ENCODE data around the gene ZSCAN10.

The ZSCAN10 gene

DNA sequence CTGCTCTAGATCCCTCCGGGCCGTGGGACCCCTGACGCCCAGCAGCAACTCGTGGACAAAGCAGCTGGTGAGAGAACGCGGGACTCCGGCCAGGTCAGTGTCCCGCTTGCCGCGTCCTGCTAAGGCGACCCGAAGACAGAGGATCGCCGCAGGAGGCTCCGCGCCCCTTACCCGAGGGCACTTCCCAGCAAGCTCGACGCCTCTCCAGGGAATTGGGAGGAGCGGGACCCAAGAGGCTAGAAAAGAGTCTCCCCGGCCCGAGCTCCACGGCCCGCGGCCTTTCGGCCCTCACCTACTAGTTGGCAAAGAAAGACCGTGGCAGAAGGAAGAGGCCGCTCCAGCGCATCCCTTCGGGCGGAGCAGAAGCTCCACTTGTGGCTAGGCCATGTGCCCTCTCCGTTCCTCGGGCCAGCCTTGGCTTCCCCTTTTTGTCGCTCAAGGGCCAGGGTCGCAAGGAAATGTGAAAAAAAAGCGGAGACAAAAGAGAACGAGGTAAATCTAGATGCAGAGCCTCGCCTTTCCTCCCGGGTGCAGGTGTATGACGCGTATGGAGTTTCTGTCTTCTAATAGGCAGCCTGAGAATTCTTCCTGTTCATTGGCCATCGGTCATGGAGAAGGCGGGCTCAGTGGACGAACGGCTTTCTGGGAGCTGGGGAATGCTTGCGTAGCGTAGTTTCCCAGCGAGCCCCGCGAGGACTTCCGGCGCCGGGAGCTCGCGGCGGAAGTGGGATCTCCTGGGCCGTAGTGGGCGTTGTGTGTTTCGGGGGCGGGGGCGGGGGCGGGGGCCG is 35.4 kb upstream of the ZSCAN10 start, which contains the start of gene ZNF213:
ZNF213 (plus strand) TSS at position 692 of the 788 bp plus-strand sequence. CDS start 2,252 bp downstream, outside the sequence.
- Histone ChIP-seq H3K27me3 (replicated peaks; ENCODE audit: control insufficient read depth, insufficient read depth, low read length, poor library complexity, severe bottlenecking) (no peaks in the 10 kb centered on the region), H3K4me3 (ENCODE audit: insufficient read depth, low read depth, low read length, poor library complexity, severe bottlenecking) (peak within 1 kb of the TSS; percentile 99), H3K4me1 (ENCODE audit: control insufficient read depth, insufficient read depth, low read length, poor library complexity, severe bottlenecking) (peaks cover 23% of the 10 kb centered on the region), H3K9me3 (ENCODE audit: control insufficient read depth, low read length) (no peaks in the 10 kb centered on the region), H3K27ac (ENCODE audit: insufficient read depth, low read length, poor library complexity, severe bottlenecking) (peak within 1 kb of the TSS; percentile 96), H3K36me3 (ENCODE audit: control insufficient read depth, insufficient read depth, low read length) (peaks cover 9% of the 10 kb centered on the region)
- DNase-seq: peak; percentile 90 to 93 (median 91)

DNA sequence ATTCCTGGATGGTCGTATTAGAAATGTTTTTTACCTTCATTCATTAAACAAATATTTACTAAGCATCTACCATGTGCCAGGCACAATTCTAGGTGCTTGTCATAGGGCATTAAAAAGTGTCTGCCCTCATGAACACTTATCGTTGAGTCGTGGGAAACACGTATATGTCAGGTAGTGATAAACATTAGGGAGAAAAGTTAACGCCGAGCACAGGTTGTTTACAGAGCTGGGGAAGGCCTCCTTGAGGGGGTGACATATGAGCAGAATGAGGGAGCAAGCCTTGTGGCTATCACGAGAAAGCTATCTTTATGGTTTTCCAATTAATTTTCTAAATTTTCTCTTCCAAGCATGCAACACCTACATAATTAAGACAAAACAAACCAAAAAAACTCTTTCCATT is 34.8 kb upstream of the ZSCAN10 start:
- no peaks in the 10 kb centered on the region for H3K9me3 ChIP-seq (ENCODE audit: control insufficient read depth, low read length)

DNA sequence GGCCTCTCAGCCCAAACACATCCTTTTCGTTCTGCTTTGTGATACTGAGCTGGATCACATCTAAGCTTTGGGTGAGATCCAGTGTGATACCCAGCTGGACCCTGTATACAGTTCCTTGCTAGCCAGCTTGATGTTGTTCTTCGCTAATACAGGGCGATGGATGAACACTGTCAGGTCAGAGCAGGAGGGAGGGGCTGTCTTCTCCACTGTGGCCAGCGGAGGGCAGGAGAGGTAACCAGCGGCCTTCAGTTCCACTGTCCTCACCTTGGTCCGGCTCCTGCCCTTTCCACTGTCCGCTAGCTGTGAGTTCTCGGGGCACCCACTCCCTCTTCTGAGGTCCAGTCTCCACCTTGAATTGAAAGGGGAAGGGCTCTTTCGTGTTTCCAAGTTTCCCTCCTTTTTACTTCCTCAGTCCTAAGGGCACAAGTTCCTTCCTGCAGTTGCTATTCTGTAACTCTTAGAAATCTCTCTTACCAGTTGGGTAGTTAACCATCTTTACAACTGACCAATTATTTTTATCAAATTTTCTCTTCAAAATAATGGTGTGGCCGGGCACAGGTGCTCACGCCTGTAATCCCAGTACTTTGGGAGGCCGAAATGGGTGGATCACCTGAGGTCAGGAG is 32.8 kb upstream of the ZSCAN10 start:
- H3K27ac ChIP-seq (ENCODE audit: insufficient read depth, low read length, poor library complexity, severe bottlenecking): no peak overlapping the region
- H3K36me3 ChIP-seq (ENCODE audit: control insufficient read depth, insufficient read depth, low read length): no peaks in the 10 kb centered on the region
- peaks cover 34% of the 10 kb centered on the region for H3K4me1 ChIP-seq (ENCODE audit: control insufficient read depth, insufficient read depth, low read length, poor library complexity, severe bottlenecking)
- H3K4me3 ChIP-seq (ENCODE audit: insufficient read depth, low read depth, low read length, poor library complexity, severe bottlenecking): no peak overlapping the region
- DNase-seq: no peak
- no peaks in the 10 kb centered on the region for H3K9me3 ChIP-seq (ENCODE audit: control insufficient read depth, low read length)
- no peaks in the 10 kb centered on the region for H3K27me3 ChIP-seq (replicated peaks; ENCODE audit: control insufficient read depth, insufficient read depth, low read length, poor library complexity, severe bottlenecking)

More for the DNA sequence above, 34.8 kb upstream of the ZSCAN10 start:
- Histone ChIP-seq H3K27ac (ENCODE audit: insufficient read depth, low read length, poor library complexity, severe bottlenecking) (peak overlapping the region; percentile 96), H3K36me3 (ENCODE audit: control insufficient read depth, insufficient read depth, low read length) (peaks cover 2% of the 10 kb centered on the region), H3K27me3 (replicated peaks; ENCODE audit: control insufficient read depth, insufficient read depth, low read length, poor library complexity, severe bottlenecking) (no peaks in the 10 kb centered on the region), H3K4me3 (ENCODE audit: insufficient read depth, low read depth, low read length, poor library complexity, severe bottlenecking) (peak overlapping the region; percentile 89), H3K4me1 (ENCODE audit: control insufficient read depth, insufficient read depth, low read length, poor library complexity, severe bottlenecking) (peaks cover 27% of the 10 kb centered on the region)
- no peak for DNase-seq

DNA sequence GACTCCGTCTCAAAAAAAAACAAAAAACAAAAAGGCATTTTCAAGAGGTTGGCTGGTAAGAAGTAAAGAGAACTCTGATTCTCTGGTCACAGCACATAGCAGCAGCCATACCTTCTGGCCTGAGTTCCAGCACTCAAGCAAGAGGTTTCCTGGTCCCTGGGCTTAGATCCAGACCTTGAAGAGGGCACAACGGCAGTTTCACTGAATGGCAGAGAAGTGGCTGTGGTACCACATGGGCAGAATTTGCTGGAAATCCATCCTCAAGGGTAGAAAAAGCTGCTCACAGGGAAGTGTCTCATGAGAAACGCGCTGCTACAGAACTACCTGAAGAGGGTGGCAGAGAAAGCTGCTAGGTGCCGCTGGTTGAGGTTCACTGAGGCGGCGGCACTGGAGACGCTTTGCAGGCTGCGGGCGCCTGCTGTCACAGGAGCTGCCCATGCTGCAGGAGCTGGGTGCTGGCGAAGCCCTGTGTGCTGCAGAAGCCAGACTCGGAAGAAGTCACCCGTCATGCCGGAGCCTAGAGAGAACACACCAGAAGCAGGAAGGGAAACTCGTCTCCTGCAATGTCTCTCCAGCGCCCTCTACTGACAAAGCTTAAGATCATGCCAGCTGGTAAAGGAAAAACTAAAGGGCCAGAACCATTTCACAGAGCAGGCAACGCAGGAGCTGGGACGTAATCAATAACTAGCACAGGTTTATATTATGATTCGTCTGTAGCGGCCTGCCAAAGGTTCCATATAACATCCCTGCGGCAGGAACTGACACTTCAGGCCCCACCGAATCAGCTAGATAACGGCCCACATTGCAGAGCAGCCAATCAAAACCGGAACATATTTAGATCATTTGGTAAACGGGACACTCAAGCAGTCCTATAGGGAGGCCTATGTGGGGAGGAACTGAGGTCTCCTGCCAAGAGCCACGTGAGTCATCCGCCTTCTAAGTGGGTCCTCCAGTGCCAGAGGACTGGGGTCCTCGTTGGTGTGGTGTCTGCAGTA is 30.3 kb upstream of the ZSCAN10 start:
- no peaks in the 10 kb centered on the region for H3K27me3 ChIP-seq (replicated peaks; ENCODE audit: control insufficient read depth, insufficient read depth, low read length, poor library complexity, severe bottlenecking)
- H3K4me1 ChIP-seq (ENCODE audit: control insufficient read depth, insufficient read depth, low read length, poor library complexity, severe bottlenecking): peaks cover 28% of the 10 kb centered on the region
- H3K27ac ChIP-seq (ENCODE audit: insufficient read depth, low read length, poor library complexity, severe bottlenecking): peak overlapping the region; percentile 62
- no peaks in the 10 kb centered on the region for H3K36me3 ChIP-seq (ENCODE audit: control insufficient read depth, insufficient read depth, low read length)
- no peaks in the 10 kb centered on the region for H3K9me3 ChIP-seq (ENCODE audit: control insufficient read depth, low read length)
- H3K4me3 ChIP-seq (ENCODE audit: insufficient read depth, low read depth, low read length, poor library complexity, severe bottlenecking): peak overlapping the region; percentile 53
- DNase-seq: peak; percentile 63 to 73 (median 69)

DNA sequence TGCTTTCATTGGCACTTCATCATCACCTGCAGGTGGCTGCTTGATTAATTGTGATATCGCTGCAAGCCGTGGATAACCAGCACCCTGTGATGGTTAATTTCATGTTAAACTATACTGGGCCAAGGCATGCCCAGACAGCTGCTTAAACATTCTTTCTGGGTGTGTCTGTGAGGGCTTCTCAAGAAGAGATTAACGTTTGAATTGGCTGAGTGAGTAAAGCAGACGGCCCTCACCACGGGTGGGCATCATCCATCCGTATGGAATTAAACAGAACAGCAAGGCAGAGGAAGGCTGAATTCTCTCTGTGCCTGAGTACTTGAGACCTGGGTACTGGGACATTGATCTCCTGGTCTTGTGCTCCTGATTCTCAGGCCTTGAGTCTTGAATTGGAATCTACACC is 28.7 kb upstream of the ZSCAN10 start:
- DNase-seq: no peak
- H3K4me3 ChIP-seq (ENCODE audit: insufficient read depth, low read depth, low read length, poor library complexity, severe bottlenecking): no peak overlapping the region
- H3K27ac ChIP-seq (ENCODE audit: insufficient read depth, low read length, poor library complexity, severe bottlenecking): no peak overlapping the region
- H3K9me3 ChIP-seq (ENCODE audit: control insufficient read depth, low read length): no peaks in the 10 kb centered on the region
- no peaks in the 10 kb centered on the region for H3K36me3 ChIP-seq (ENCODE audit: control insufficient read depth, insufficient read depth, low read length)
- H3K4me1 ChIP-seq (ENCODE audit: control insufficient read depth, insufficient read depth, low read length, poor library complexity, severe bottlenecking): peaks cover 28% of the 10 kb centered on the region
- no peaks in the 10 kb centered on the region for H3K27me3 ChIP-seq (replicated peaks; ENCODE audit: control insufficient read depth, insufficient read depth, low read length, poor library complexity, severe bottlenecking)

DNA sequence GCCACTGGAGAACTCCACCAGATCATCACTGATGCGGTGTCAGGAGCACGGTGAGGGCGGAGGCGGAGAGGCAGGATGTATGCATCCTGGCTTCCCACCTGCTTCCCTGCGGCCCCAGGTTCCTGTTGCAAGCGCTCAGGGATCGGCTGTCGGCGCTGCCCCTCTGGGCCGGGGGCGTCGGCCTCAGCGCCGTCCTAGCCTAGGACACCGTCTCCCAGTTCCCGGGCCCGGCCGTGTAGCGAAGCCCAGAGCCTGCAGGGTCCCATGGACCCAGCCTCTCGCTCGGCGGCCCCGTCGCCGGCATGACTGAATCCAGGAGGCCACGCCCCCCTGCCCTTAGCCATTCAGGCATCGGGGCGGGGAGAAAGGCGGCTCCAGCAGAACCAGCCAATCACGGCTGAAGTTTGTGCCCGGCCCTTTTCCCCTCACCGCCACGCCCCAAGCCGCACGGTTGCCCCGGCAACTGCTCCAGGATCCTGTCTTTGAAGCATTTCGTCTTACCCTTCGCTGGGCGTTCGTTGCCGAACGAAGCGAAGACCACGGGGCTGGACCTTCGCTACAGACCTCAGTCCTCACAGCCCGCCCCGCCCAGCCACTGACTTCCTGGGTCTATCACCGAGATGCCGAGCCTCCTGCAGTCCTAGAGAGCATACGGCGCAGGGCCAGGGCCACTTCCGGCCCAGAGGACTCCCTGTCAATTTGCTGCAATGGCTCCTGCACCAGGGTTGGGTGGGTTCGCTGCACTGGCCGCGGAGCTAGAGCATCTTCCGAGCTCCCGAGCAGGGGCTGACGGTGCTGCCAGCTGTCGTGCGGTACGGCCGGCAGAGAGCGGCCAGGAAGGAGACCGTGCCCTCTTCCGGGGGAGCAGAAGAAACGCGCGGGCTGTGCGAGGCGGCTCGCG is 25.1 kb upstream of the ZSCAN10 start:
- Histone ChIP-seq H3K36me3 (ENCODE audit: control insufficient read depth, insufficient read depth, low read length) (no peaks in the 10 kb centered on the region), H3K27me3 (replicated peaks; ENCODE audit: control insufficient read depth, insufficient read depth, low read length, poor library complexity, severe bottlenecking) (no peaks in the 10 kb centered on the region), H3K27ac (ENCODE audit: insufficient read depth, low read length, poor library complexity, severe bottlenecking) (peak overlapping the region; percentile 70), H3K4me1 (ENCODE audit: control insufficient read depth, insufficient read depth, low read length, poor library complexity, severe bottlenecking) (peaks cover 23% of the 10 kb centered on the region), H3K4me3 (ENCODE audit: insufficient read depth, low read depth, low read length, poor library complexity, severe bottlenecking) (peak overlapping the region; percentile 82), H3K9me3 (ENCODE audit: control insufficient read depth, low read length) (no peaks in the 10 kb centered on the region)
- peak; percentile 91 to 96 (median 93) for DNase-seq

DNA sequence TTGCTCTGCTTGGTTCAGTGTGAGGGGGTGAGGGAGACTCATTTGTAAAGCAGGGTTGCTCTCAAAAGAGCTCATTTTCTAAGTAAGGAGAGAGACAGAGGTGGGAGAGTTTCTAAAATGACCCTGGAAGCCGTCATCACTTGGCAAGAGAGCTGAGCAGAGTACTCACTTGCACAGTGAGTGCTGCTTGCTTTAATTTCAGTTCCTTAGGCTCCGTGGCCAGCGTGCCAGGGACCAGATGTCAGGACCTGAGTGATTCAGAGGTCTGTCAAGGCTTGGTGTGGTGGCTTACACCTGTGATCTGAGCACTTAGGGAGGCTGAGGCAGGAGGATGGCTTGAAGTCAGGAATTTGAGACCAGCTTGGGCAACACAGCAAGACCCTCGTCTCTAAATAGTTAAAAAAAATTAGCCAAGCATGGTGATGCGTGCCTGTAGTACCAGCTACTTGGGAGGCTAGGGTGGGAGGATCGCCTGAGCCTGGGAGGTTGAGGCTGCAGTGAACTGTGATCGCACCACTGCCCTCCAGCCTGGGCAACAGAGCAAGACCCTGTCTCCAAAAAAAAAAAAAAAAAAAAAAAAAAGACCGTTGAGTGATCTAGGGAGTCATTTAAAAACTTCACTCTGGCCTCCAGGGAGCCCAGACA is 24.0 kb upstream of the ZSCAN10 start:
- Histone ChIP-seq H3K4me3 (ENCODE audit: insufficient read depth, low read depth, low read length, poor library complexity, severe bottlenecking) (no peak overlapping the region), H3K36me3 (ENCODE audit: control insufficient read depth, insufficient read depth, low read length) (no peaks in the 10 kb centered on the region), H3K27ac (ENCODE audit: insufficient read depth, low read length, poor library complexity, severe bottlenecking) (no peak overlapping the region), H3K9me3 (ENCODE audit: control insufficient read depth, low read length) (no peaks in the 10 kb centered on the region), H3K4me1 (ENCODE audit: control insufficient read depth, insufficient read depth, low read length, poor library complexity, severe bottlenecking) (peaks cover 12% of the 10 kb centered on the region), H3K27me3 (replicated peaks; ENCODE audit: control insufficient read depth, insufficient read depth, low read length, poor library complexity, severe bottlenecking) (no peaks in the 10 kb centered on the region)
- DNase-seq: no peak

DNA sequence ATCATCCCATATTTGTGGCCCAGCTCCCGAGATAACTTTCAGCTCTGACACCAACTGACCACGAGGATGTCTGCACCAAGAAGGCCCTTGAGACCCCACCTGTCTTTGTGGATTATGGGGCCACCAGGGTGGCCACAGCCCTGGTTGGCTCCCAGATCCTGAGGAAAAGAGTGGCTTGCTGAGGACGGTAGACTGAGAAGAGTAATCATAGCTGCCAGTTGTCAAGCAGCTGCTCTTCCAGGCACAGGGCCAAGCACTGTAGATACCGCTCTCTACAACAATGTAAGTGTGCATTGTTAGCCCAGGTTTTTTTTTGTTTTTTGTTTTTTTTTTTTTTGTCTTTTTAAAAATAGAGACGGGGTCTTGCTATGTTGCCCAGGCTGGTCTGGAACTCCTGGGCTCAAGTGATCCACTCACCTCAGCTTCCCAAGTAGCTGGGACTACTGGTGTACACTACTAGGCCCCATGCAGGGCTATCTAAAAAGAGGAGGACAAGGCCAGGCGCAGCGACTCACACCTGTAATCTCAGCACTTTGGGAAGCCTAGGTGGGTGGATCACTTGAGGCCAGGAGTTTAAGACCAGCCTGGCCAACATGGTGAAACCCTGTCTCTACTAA is 22.9 kb upstream of the ZSCAN10 start:
- Histone ChIP-seq H3K4me1 (ENCODE audit: control insufficient read depth, insufficient read depth, low read length, poor library complexity, severe bottlenecking) (peaks cover 12% of the 10 kb centered on the region), H3K4me3 (ENCODE audit: insufficient read depth, low read depth, low read length, poor library complexity, severe bottlenecking) (no peak overlapping the region), H3K27ac (ENCODE audit: insufficient read depth, low read length, poor library complexity, severe bottlenecking) (no peak overlapping the region), H3K27me3 (replicated peaks; ENCODE audit: control insufficient read depth, insufficient read depth, low read length, poor library complexity, severe bottlenecking) (no peaks in the 10 kb centered on the region), H3K36me3 (ENCODE audit: control insufficient read depth, insufficient read depth, low read length) (no peaks in the 10 kb centered on the region), H3K9me3 (ENCODE audit: control insufficient read depth, low read length) (no peaks in the 10 kb centered on the region)
- no peak for DNase-seq
